Measurements from ENCODE around the gene CHST15.

The CHST15 gene

DNA sequence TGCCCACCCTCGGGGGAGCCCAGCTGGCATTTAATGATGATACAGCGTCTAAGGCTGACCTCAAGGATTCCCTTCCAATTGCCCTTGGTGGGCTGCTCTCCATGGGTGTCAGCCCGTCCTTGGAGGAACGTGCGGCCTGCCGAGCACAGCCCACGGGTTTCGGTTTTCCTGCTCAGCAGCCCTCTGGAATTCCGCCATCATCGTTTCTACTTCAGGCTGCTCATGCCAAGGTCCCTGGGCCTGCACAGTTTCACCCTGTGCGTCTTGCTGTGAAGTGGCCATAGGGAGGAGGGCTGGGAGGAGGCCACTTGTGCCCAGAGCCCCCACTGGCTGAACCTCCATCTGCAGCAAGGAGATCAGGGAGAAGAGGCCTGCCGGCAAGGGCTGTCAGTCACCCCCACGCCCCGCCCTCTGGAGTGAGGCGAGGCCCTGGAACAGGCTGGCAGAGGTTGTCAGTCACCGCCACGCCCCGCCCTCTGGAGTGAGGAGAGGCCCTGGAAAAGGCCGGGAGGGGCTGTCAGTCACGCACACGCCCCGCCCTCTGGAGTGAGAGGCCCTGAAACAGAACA is 82.8 kb downstream of the CHST15 start:
- DNase-seq (ENCODE audit: low spot score), result no peak

DNA sequence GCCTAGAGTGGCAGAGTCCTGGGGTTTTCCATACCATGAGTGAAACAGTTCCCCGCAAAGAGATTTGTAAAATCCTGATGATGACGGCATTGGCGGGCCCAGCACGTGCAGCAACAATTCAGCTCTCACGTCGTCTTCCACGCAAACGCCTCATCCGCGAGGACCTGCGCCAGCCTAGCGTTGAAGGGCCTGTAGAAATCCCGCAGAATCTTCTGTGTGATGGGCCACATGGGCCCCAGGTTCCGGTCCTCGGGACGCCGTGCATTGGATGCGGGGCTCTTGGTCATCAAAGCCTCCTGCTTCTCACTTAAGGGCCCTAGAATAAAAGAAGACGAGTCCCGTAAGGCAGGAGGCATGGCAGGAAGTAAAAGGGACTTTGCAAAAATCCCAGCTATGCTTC is 83.4 kb downstream of the CHST15 start:
- DNase-seq (ENCODE audit: low spot score), result no peak

DNA sequence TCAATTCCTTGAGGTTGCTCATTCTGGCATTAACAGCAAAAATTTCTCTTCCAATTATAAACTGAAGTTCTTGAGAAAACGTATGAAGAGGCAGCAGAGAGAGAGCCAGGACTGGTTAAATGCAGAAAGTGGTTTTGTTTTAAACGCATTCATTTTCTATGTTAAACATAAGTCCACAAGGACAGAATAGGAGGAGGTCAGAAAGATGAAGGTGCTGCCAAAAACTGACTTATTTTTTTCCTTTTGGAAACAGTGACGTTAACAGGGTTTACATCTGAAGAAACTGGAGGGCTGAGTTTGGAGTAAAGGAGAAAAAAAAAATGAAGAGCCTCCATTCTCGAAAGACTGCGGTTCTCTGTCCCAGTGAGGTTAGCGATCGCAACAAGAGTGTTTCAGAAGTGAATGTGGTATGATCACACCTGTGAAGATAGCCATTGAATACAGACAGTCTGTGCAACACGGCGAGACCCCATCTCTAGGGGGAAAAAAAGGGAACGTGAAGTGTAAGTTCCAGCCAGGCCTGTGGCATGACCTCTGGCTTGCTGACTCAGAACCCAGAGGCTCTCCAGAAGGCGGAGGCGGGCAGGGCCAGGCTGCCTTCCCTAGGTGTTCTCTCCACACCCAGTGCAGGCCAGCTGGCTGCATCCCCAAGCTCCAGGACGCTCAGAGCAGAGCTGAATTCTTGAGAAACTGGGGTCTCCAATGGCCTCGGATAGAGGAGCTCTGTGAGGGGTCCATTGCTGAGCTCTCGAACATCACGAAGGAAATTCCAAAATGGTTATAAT is 84.0 kb downstream of the CHST15 start:
- DNase-seq (ENCODE audit: low spot score), result no peak

DNA sequence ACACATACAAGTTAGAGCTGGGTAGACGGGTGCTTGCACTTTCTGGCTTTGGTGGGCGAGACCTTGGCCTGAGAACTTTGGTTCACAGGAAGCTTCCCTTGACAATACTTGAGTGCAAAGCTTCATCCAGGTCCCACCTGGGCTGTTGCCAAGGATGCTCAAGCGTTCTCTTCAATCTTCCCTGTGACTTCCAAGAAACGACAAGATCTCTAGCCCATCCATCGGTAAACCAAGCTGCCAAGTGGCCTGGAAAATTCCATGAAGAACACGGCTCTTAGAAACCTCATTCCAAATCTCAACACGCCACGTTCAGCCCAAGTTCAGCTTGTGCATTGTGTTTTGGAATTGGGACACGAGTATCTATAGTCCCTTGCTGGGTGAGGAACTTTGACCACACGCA is 84.7 kb downstream of the CHST15 start:
- DNase-seq (ENCODE audit: low spot score), result no peak

DNA sequence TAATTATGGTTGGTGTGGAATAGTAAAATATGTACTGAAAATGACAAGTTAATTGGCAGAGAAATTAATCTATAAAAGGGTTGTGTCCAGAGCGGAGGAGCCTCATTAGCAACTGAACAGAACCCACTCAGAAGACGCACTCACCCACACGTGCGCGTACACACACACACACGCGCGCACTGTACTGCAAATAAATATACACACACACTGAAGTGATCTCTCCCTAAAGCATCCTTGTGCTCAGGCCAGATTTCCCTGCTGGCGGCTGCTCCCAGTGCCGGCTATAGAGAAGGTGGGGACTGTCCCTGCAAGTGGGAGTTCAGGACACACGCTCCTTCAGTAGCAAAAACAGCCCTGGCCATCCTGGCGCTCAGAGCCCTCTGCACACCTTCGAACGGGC is 85.2 kb downstream of the CHST15 start:
- no peak for DNase-seq (ENCODE audit: low spot score)

DNA sequence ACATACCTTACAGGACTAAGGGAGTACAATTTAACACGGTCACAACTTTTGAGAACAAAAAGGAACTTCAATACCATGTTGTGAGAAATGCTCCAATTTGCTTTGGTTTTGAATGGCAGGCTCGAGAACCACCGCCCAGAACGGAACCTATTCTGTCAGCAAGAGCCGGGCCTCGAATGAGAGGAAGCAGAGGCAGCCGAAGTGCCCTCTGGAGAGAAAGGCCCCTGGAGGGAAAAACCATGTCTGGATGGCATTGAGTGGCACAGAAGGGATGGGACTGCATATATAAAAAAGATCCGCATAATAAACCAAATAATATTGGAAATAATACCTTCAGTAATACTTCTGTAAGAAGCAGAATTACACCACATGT is 85.6 kb downstream of the CHST15 start:
- DNase-seq (ENCODE audit: low spot score), result no peak

DNA sequence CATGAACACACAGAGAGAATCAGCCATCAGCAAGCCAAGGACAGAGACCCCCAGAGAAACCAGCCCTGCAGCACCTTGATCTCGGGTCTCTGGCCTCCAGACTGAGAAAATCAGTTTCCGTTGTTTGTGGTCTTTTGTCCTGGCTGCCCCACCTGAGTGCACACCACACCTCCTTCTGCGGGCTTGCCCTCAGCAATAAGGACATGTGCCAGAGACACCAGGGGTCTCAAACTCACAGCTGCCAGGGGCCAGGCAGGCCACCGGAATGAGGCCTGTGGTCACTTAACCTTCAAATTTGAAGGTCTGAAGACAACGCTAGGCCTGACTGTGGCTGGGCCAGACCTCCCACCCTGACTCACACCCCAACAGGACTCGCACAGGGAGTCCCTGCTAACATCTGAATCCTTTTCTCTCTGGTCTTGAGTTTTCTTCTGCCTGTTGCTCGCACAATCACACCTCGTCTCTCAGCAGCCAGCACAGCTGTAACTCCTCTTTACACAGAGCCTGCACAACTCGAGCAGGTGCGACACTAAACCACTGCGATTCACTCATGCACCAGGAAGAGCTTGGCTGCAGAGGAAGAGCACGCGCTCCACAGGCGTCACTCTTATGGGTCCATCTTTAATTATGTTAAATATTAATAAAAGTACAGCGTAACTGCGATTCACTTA is 86.2 kb downstream of the CHST15 start:
- DNase-seq (ENCODE audit: low spot score), result no peak

DNA sequence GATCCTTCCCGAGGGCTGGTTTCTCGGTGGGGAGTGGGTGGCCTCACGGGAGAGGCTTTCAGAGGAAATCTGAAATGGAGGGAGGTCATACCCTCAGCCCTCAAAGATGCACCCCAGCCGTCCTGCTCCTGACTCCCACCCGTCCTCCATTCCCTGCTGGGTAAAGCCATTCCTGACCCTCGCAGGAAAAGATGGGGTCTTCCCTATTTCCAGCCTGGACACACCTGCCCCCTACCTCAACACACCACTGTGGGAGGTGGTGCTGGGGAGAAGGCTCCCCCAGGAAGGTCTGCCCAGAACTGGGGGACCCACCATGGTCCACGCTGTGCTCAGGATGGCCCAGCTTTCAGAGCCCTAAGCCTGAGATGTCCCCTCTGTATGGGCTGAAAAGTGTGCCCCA is 86.9 kb downstream of the CHST15 start:
- DNase-seq (ENCODE audit: low spot score), result no peak

DNA sequence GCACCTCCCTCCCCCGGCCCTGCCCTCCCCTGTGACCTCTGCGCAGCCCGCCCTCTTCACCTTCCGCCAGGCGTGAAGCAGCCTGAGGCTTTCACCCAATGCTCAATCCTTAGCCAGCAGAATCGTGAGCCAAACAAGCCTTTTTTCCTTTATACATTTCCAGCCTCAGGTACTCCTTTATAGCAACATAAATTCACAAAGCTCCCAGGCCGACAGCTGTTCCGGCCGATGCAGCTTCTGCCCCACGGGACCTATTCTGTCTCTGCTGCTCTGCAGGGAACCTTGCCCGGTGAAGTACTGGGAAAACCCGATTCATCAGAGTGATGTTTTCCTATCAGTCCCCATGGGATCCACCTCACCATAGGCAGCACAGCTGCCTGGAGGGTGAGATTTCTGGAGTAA is 87.4 kb downstream of the CHST15 start:
- no peak for DNase-seq (ENCODE audit: low spot score)

DNA sequence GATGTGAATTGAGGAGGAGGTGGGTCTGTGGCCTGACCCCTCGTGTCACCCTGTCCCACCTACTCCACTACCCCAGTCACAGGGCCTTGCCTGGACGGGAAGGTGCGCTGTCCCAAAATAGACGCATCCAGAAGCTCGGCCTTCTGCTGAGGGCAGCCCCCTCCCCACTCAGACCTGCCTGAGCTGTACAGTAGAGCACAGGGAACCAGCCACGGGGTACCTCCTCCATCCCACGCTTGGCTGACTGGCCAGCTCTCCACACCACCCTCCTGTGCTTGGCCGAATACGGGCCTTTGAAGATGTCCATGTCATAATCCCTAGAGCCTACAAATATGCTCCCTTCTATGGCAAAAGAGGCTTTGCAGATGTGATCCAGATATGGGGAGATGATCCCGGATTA is 88.3 kb downstream of the CHST15 start:
- DNase-seq (ENCODE audit: low spot score), result no peak

DNA sequence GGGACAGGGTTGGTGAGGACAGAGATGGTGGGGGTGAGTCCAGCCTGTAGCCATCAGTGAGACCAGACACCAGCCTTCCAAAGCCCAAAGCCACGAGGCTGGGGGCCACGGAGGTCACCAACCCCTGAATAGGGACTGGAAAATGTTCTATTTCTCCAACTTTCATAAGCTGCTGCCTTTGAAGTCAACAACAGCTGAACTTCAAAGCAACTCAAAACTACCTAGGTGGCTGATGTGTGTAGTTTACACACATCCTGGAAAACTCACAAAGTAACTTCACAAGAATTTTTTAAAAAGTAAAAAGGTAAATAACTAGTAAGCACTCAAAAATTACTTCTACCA is 88.8 kb downstream of the CHST15 start:
- no peak for DNase-seq (ENCODE audit: low spot score)

DNA sequence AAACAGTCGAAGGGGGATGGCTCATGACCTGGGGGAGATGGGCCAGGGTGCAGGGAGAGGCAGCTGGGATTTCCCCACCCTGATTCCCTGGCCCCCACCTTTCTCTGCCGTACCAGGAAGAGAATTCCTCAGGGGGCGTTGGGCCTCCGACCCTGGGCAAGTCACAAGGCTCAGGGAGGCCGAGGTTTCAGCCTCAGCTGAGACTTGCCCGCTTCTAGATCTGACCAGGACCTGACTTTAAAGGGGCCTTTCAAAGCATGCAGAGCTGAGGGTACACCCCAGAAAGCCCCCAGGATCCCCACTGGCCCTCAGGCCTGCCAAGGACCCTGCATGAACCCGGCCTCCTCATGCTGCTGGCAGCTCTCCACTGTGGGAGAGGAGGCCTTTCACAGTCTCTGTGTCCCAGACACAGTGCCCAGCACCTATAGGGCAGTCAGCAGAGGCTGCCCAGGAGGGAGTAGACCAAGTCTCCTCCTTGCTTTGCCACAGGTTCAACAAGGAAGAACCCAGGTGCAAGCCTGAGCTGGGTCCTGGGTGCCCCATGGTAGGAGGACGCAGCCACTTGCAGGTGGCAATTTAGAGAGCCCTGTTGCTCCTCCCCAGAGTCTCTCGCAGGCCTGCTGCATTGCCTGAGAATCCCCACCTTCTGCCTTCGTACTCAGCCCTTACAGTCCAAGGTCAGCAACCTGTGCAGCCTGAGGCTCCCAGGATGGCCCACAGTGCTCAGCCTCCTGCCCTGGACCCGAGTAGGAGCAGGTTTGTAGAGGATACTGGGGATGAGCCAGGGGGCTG is 89.3 kb downstream of the CHST15 start:
- no peak for DNase-seq (ENCODE audit: low spot score)

DNA sequence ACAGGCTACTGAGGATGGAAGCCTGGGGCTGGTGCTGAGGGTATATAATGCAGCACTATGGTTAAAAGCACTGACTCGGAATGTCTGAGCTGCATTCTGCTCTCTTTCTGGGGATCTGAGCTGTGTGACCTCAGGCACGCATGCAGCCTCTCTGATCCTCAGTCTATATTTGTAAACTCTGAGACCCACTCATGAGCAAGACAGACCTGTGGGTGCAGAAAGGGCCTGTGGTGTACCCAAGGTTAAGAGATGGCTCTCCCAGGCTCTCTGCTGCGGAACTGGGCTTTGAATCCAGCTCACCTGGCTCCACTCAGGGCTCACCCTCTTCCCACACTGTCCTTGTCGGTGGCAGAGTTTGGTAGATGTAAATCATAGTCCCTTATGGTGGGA is 89.9 kb downstream of the CHST15 start:
- DNase-seq (ENCODE audit: low spot score), result no peak

DNA sequence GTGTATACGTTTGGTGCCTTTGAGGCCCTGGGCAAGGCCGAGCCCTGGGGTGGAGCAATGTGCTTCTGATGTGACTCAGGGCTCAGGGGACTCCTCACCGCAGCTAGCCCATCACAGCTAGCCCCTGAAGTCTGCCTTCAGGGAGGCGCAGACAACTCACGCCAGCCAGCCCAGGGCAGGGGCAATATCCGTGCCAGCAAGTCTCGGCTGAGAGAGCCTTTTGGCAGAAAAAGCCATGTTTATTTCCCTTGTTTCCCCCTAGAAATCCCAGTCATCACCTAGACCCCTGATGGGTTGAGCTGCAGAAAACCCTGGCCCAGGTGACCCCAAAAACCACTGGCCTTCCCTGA is 90.4 kb downstream of the CHST15 start:
- DNase-seq (ENCODE audit: low spot score), result peak; percentile 5

DNA sequence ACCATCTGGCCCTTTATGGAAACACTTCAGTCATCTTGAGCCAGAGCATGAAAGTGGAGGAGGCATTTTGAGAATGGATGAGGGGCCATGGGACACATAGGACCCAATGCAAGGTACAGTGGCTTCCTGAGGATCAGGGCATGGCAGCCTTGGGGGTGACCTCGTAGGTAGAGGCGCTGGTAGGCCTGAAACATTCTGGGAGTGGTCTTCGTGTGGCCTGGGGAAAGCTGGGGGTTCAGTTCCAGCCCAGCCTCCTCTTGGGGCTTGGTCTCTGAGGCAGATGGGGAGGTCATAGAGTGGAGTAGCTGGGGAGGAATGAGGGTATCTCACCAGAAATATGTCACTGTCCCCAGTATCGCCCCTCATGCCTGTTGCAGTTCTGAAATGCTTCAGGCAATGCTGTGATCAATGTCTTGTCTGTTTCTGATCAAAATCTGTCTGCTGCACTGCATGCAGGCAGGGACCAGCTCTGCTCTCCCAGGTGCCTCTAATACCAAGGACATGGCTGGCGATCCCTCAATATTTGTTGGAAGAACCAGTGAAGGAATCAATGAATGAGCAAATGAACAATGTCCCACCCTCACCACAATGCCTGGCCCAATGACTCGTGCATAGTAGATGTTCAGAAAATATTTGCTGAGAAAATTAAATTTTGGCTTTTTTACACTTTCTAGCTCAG is 90.9 kb downstream of the CHST15 start:
- DNase-seq (ENCODE audit: low spot score), result peak; percentile 3

DNA sequence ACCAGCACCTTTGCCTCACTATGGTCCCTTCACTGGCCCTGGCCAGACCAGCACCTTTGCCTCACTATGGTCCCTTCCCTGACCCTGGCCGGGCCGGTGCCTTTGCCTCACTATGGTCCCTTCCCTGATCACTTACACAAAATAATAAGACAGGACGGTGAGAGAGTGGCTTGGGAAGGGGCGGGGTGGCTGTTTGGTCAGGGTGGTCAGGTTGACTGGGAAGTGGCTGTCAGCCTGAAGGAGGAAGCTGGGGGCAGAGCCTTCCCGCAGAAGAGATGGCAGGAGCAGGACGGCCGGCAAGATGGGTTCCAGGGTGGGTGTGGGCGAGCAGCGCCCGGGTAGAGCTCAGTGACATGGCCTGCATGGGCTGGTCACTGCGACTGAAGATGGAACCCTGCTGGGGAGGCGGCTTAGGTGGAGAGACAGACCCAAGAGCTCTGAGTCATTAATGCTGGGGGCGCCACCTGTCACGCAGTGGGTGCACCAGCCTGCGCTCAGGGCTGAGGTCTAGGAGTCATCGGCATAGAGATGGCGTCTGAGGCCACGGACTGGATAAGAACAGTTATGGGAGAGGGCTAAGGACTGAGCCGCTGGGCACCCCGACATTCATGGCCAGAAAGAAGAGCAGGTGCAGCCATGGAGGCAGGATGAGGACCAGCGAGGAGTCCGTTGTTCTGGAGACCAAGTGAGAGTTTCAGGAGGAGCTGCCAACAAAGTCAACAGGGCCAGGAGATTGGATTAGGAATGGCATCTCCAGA is 91.8 kb downstream of the CHST15 start:
- DNase-seq (ENCODE audit: low spot score), result peak; percentile 3

DNA sequence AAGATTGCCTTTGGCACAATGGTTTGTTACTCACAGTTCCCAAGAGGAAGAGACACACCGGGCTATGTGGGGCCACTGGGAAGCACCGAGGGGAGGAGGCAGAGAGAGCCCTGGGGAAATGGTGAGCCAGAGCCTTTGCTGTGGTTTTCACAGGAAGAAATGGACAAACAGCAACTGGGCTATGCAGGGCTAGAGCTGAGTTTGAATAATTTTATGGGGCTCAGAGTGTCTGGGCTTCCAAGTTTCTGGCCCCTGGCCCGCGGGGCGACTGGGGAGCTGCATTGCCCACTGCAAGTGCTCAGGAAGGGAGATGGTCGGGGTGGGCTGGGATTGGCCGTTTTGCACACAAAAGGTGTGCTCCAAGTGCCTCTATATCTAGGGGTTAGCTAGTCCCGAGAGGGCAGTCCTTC is 92.6 kb downstream of the CHST15 start:
- DNase-seq (ENCODE audit: low spot score), result peak; percentile 43

DNA sequence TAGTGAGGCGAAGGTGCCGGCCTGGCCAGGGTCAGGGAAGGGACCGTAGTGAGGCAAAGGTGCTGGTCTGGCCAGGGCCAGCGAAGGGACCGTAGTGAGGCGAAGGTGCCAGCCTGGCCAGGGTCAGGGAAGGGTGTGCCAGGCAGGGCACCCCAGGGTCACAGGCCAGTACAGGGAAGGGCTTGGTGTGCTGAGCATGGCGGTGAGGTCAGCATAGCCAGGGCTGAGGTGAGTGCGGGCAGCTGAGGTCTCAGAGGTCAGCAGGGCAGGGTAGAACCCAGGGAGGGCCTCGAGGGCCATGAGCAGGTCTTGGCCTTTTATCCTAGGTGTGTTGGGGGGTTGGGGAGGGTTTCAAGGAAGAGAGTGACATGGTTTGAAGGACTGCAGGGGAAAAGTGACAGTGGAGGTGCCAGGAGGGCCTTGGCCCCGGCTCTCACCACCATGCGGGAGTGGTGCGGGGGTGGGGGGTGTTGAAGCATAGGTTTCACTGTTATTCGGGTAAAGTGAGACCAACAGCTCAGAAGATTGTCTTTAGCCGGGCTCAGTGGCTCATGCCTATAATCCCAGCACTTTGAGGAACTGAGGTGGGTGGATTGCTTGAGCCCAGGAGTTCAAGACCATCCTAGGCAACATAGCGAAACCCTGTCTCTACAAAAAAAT is 93.3 kb downstream of the CHST15 start:
- peak; percentile 5 for DNase-seq (ENCODE audit: low spot score)

DNA sequence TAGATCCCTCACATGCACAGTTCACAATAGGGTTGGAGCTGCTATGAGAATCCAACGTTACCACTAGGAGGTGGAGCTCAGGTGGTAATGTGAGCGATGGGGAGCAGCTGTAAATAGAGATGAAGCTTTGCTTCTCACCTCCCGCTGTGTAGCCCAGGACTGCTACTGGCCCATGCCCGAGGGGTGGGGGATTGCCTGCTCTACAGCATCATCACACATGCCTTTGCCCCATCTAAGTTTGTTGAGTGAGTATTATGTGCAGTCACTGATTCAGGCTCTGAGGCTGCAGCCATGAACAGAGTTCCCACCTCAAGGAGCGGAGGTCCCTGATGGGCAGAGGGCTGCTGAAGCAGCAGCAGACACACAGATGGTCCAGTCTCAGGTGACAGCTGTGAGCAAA is 94.1 kb downstream of the CHST15 start:
- no peak for DNase-seq (ENCODE audit: low spot score)

DNA sequence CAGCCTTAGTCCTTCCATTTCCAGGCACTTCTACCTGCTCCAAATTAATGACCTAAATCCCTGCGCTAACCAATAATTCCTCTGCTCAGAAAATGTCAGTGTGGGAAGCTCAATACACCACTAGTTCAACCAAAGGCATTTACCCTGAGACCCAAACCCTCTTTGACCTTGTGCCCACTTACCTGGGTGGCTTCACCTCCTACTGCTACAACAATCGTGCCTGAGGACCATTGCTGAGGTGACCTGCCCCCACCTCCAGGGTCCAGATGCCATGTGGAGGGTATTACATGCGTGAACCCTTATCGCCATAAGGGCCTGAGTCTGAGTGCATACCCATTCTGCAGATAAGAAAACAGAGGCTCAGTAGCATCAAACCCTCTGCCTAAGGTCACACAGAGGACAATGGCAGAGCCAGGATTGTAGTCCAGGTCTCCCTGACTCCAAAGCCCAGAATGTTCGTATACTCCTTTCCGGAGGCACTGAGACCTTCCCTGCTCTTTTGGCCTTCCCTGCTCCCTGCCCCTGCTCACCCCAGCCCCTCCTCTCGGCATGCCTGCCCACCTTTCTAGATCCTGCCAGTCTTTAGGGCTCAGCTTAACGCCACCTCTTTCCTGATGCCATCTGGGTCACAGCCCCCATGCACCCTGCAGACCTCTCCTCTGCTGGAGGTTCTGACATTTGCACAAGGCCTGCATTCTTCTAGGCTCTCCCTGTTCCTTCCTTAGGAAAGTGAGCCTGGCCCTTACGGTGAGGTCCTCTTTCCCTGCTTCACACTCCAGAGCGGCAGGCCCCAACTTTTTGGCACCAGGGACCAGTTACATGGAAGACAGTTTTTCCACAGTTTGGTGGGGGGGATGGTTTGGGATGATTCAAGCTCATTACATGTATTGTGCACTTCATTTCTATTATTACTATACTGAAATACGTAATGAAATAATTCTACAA is 94.9 kb downstream of the CHST15 start:
- peak; percentile 3 for DNase-seq (ENCODE audit: low spot score)
